Choroid plexus epithelial cell (primary cell): ENCODE data around the gene ATP1B1.
A peak's percentile ranks its signal among the peaks of the same experiment; 100 is the strongest.

Experiments used
- DNase-seq: peaks from one replicate; pipeline ENCODE4 v3.0.0-alpha.2; 2010; ENCODE audit warnings: low read depth
- H3K4me3 ChIP-seq: 2 replicates; pipeline ENCODE4 v1.5.1; 2011; ENCODE audit warnings: low read depth, mild to moderate bottlenecking, control low read depth, low read length, moderate library complexity
- TF ChIP-seq, protein P1 (sequence below): conservative IDR thresholded peaks from 2 replicates; pipeline ENCODE4 v1.5.1; 2011; ENCODE audit warnings: low read depth, mild to moderate bottlenecking, control low read depth, inconsistent platforms, low read length, moderate library complexity

Gene ATP1B1

GRCh38 chr1:169106095-169106920 lies at the start of gene ATP1B1:
ATP1B1 (plus strand) TSS chr1:169106690; CDS start chr1:169106830, 140 bp downstream.
- H3K4me3 ChIP-seq: peak within 1 kb of the TSS; percentile 87
- DNase-seq: peak; percentile 80
- TF ChIP-seq, protein P1, sequence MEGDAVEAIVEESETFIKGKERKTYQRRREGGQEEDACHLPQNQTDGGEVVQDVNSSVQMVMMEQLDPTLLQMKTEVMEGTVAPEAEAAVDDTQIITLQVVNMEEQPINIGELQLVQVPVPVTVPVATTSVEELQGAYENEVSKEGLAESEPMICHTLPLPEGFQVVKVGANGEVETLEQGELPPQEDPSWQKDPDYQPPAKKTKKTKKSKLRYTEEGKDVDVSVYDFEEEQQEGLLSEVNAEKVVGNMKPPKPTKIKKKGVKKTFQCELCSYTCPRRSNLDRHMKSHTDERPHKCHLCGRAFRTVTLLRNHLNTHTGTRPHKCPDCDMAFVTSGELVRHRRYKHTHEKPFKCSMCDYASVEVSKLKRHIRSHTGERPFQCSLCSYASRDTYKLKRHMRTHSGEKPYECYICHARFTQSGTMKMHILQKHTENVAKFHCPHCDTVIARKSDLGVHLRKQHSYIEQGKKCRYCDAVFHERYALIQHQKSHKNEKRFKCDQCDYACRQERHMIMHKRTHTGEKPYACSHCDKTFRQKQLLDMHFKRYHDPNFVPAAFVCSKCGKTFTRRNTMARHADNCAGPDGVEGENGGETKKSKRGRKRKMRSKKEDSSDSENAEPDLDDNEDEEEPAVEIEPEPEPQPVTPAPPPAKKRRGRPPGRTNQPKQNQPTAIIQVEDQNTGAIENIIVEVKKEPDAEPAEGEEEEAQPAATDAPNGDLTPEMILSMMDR: peak; percentile 34

GRCh38 chr1:169059421-169059820 lies 47.1 kb upstream of the ATP1B1 start:
- no peak for DNase-seq
- TF ChIP-seq, protein P1: no peak

GRCh38 chr1:169060043-169060722 lies 46.3 kb upstream of the ATP1B1 start:
- TF ChIP-seq, protein P1: no peak

More at GRCh38 chr1:169059421-169059820, 47.1 kb upstream of the ATP1B1 start:
- H3K4me3 ChIP-seq: no peak overlapping the region

GRCh38 chr1:169060919-169061639 lies 45.4 kb upstream of the ATP1B1 start:
- no peak overlapping the region for H3K4me3 ChIP-seq
- TF ChIP-seq, protein P1: no peak
- DNase-seq: peak; percentile 19

More at GRCh38 chr1:169060043-169060722, 46.3 kb upstream of the ATP1B1 start:
- DNase-seq: peak; percentile 46
- no peak overlapping the region for H3K4me3 ChIP-seq

- H3K4me3 ChIP-seq: no peak overlapping the region
- TF ChIP-seq, protein P1: no peak
- DNase-seq: no peak
Measured at GRCh38 chr1:169062152-169062551, 44.3 kb upstream of the ATP1B1 start.

- no peak for DNase-seq
Measured at GRCh38 chr1:169064103-169064502, 42.4 kb upstream of the ATP1B1 start.

More at GRCh38 chr1:169064103-169064502, 42.4 kb upstream of the ATP1B1 start:
- H3K4me3 ChIP-seq: no peak overlapping the region
- TF ChIP-seq, protein P1: no peak
